ENCODE data around the gene PHLDA2. TPM values are rescaled to one million over a fixed set of nuclear protein-coding genes. Genes with fewer than 3 reads are reported as not detected.
A peak's percentile ranks its signal among the peaks of the same experiment; 100 is the strongest.

PHLDA2 gene
- total RNA-seq, 5 donors from 2014 or later (not counting 1 experiment from before 2014, with no cell fraction given), result 0.65 to 1.3 (median 0.79) TPM

DNA sequence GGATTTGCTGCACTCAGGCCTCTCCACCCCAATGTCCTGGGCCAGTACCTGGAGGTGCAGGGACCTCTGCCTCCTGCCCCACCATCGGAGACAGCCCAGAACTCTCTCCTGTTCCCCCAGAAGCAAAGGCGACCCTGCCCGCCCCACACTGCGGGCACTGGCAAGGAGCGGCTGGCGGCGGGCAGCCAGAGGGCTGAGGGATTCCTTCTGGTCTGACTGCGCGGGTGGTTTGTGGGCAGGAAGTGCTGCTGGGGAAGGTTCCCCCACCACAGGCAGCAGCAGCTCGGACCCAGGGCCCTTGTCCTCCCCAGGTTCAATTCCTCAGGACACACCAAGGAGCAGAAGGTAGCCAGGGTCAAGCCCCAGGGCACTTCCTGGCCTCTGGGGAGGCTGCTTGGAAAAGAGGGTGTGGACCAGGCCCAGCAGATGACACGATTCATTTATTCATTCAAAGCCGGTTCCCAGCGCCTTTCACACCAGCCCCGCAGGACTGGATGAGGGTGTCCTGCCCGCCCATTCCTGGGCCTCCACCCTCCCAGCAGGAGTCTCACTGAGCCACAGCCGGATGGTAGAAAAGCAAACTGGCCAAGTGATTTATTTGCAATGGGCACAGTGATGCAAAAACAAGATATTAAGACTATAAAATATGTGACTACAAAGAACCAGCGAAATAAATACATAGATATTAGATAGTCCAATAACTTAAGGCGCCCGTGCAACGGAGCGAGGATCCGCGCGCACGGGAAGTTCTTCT, 1.2 kb downstream of the PHLDA2 start:
- no peaks in the 10 kb centered on the region for H3K36me3 ChIP-seq (ENCODE audit: control insufficient read depth in 2 of 2, extremely low read depth in 1 of 2, insufficient read depth in 1 of 2, low read length in 1 of 2)
- POLR2A ChIA-PET, result no interaction called here
- no peaks in the 10 kb centered on the region for H3K36me3 Mint-ChIP-seq
- WGBS (ENCODE audit: insufficient coverage), result 11% methylated on average over 6 of the region's 25 CpGs
- DNase-seq (no peak), ATAC-seq (replicated peaks in 1 of 4) (no peak)
- H3K27ac Mint-ChIP-seq, result peak overlapping the region in 1 of 2 donors; percentile 23
- H3K27me3 Mint-ChIP-seq, result peaks cover 7 to 20% of the 10 kb centered on the region in 2 donors
- H3K9me3 Mint-ChIP-seq, result no peaks in the 10 kb centered on the region
- peaks cover 20 to 27% (median 24%) of the 10 kb centered on the region in 3 donors for H3K4me1 Mint-ChIP-seq
- H3K9me3 ChIP-seq, result no peaks in the 10 kb centered on the region
- H3K27me3 ChIP-seq (replicated peaks in 1 of 2; ENCODE audit: control insufficient read depth in 2 of 2, extremely low read depth in 1 of 2, insufficient read depth in 2 of 2, low read length in 1 of 2), result peaks cover 0 to 55% of the 10 kb centered on the region in 2 experiments
- peaks cover 8 to 38% of the 10 kb centered on the region in 2 experiments for H3K4me1 ChIP-seq (ENCODE audit: control insufficient read depth in 1 of 2, extremely low read depth in 1 of 2, insufficient read depth in 2 of 2, low read length in 2 of 2)
- H3K27ac ChIP-seq (ENCODE audit: low read length), result no peak overlapping the region
- peak overlapping the region; percentile 10 to 23 for H3K4me3 ChIP-seq (ENCODE audit: control insufficient read depth in 1 of 2, extremely low read depth in 1 of 2, low read length in 1 of 2)
- peak overlapping the region; percentile 69 to 78 (median 71) for H3K4me3 Mint-ChIP-seq
- CTCF ChIA-PET, result interaction anchor here in 1 of 2 donors (2.4 kb wide), 1 partner anchor 395 kb away, joined by 10 read pairs; no protein-coding TSS in a partner anchor

DNA sequence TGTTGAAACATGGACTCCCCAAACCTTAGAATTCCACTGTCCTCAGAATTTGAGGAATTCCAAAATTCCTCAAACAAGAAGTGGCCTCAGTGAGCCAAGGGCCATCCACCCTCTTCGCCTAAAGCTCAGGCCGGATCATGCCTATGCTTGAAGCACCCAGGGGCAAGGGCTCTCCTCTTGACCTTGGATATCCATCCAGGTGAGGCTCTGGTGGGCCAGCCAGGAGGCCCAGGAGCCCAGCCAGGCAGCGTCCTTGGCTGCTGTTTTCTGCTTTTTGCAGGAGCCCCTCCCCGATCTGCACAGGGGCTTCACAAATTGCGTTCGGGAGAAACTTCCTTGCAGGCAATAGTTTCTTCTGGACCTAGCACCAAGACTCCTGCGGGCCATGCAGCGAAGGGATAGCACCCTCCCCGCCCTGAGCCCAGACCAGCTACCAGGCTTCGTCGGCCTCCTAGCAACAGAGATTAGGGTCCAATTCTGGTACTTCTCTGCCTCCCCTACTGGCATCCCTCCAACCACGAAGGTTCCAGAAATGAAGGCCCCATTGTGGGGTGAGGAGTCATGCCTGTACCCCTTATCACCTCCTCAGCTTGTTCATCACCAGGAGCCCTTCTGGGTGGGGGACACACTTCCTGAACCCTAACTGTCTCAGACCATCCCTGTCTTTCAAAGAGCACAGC, 2.0 kb downstream of the PHLDA2 start:
- CTCF ChIA-PET, result no interaction called here

DNA sequence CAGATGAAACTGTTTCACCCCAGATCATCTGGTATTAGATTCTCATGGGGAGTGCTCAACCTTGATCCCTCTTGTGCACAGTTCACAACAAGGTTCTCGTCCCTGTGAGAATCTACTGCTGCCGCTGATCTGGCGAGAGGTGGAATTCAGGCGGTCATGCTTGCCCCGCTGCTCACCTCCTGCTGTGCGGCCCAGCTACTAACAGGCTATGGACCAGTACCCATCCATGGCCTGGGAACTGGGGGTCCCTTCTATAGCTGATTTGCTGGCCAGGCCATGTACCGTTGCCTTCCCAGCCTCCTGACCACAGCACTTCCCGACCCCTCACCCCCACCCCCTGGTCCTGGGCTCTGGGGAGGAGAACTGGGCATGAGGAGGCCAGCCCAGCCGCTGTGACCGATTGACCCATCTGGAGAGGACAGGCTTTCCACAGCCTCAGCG, 2.6 kb downstream of the PHLDA2 start:
- H3K4me1 ChIP-seq (ENCODE audit: control insufficient read depth in 1 of 2, extremely low read depth in 1 of 2, insufficient read depth in 2 of 2, low read length in 2 of 2), result peaks cover 8 to 30% of the 10 kb centered on the region in 2 experiments
- H3K27ac Mint-ChIP-seq, result no peak overlapping the region
- H3K36me3 Mint-ChIP-seq, result no peaks in the 10 kb centered on the region
- H3K9me3 ChIP-seq, result no peaks in the 10 kb centered on the region
- no peak overlapping the region for H3K4me3 Mint-ChIP-seq
- ATAC-seq (replicated peaks in 1 of 4) (no peak), DNase-seq (no peak)
- H3K9me3 Mint-ChIP-seq, result no peaks in the 10 kb centered on the region
- peaks cover 0 to 49% of the 10 kb centered on the region in 2 experiments for H3K27me3 ChIP-seq (replicated peaks in 1 of 2; ENCODE audit: control insufficient read depth in 2 of 2, extremely low read depth in 1 of 2, insufficient read depth in 2 of 2, low read length in 1 of 2)
- H3K4me3 ChIP-seq (ENCODE audit: control insufficient read depth in 1 of 2, extremely low read depth in 1 of 2, low read length in 1 of 2), result no peak overlapping the region
- H3K27me3 Mint-ChIP-seq, result peaks cover 7 to 20% of the 10 kb centered on the region in 2 donors
- H3K27ac ChIP-seq (ENCODE audit: low read length), result no peak overlapping the region
- H3K36me3 ChIP-seq (ENCODE audit: control insufficient read depth in 2 of 2, extremely low read depth in 1 of 2, insufficient read depth in 1 of 2, low read length in 1 of 2), result no peaks in the 10 kb centered on the region
- WGBS (ENCODE audit: insufficient coverage), result 95% methylated on average over 9 of the region's 11 CpGs
- CTCF ChIA-PET, result no interaction called here
- H3K4me1 Mint-ChIP-seq, result peaks cover 20 to 21% (median 21%) of the 10 kb centered on the region in 3 donors
- POLR2A ChIA-PET, result interaction anchor here in 1 of 2 donors (0.6 kb wide), 1 partner anchor 363 kb away, joined by 3 read pairs; no protein-coding TSS in a partner anchor

More for the DNA sequence above, 2.0 kb downstream of the PHLDA2 start:
- Mint-ChIP-seq H3K27ac (peak overlapping the region in 1 of 2 donors; percentile 23), H3K4me1 (peaks cover 20 to 21% (median 21%) of the 10 kb centered on the region in 3 donors), H3K27me3 (peaks cover 7 to 20% of the 10 kb centered on the region in 2 donors), H3K9me3 (no peaks in the 10 kb centered on the region), H3K36me3 (no peaks in the 10 kb centered on the region), H3K4me3 (peak overlapping the region in 2 of 3 donors; percentile 71 to 78)
- no peak for ATAC-seq (replicated peaks in 1 of 4)
- no peak for DNase-seq
- Histone ChIP-seq H3K36me3 (ENCODE audit: control insufficient read depth in 2 of 2, extremely low read depth in 1 of 2, insufficient read depth in 1 of 2, low read length in 1 of 2) (no peaks in the 10 kb centered on the region), H3K4me1 (ENCODE audit: control insufficient read depth in 1 of 2, extremely low read depth in 1 of 2, insufficient read depth in 2 of 2, low read length in 2 of 2) (peaks cover 8 to 31% of the 10 kb centered on the region in 2 experiments), H3K27me3 (replicated peaks in 1 of 2; ENCODE audit: control insufficient read depth in 2 of 2, extremely low read depth in 1 of 2, insufficient read depth in 2 of 2, low read length in 1 of 2) (peaks cover 0 to 55% of the 10 kb centered on the region in 2 experiments), H3K9me3 (no peaks in the 10 kb centered on the region), H3K4me3 (ENCODE audit: control insufficient read depth in 1 of 2, extremely low read depth in 1 of 2, low read length in 1 of 2) (no peak overlapping the region), H3K27ac (ENCODE audit: low read length) (no peak overlapping the region)
- POLR2A ChIA-PET, result interaction anchor here in 1 of 2 donors (0.6 kb wide), 1 partner anchor 364 kb away, joined by 3 read pairs; no protein-coding TSS in a partner anchor
- 98% methylated on average over 6 of the region's 12 CpGs for WGBS (ENCODE audit: insufficient coverage)

DNA sequence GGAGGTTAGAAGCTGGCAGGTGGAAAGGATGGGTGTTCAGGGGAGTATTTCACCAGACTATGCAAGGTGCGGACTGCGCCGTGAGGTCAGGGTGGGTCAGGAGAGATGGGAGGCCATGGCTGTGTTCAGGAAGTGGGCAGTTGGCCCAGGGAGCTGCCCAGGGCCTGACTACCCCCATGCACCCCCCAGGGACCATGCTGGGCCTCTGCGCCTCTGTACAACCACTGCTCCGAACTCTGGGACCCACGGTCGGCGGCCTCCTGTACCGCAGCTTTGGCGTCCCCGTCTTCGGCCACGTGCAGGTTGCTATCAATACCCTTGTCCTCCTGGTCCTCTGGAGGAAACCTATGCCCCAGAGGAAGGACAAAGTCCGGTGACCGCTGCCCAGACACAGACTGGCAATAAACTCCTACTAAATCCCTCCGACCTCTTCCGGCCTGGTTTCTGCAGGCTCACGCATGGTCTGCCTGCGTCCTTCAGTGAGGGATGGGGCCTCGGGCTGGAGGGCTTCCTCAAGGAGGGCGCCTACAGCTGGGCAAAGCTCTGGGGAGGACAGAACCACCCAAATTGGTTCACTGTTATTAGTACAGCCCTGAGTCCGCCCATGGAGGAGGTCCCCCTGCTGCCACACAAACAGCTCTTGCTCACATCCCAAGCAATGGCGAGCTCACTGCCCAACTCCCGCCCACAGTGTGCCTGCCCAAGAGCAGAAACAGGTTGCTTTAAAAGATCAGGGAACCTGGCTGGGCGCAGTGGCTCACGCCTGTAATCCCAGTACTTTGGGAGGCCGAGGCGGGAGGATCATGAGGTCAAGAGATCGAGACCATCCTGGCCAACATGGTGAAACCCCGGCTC, 4.2 kb downstream of the PHLDA2 start:
- 94% methylated on average over 24 of the region's 30 CpGs for WGBS (ENCODE audit: insufficient coverage)
- Histone ChIP-seq H3K4me3 (ENCODE audit: control insufficient read depth in 1 of 2, extremely low read depth in 1 of 2, low read length in 1 of 2) (no peak overlapping the region), H3K36me3 (ENCODE audit: control insufficient read depth in 2 of 2, extremely low read depth in 1 of 2, insufficient read depth in 1 of 2, low read length in 1 of 2) (no peaks in the 10 kb centered on the region), H3K27ac (ENCODE audit: low read length) (no peak overlapping the region), H3K4me1 (ENCODE audit: control insufficient read depth in 1 of 2, extremely low read depth in 1 of 2, insufficient read depth in 2 of 2, low read length in 2 of 2) (peaks cover 7 to 21% of the 10 kb centered on the region in 2 experiments), H3K27me3 (replicated peaks in 1 of 2; ENCODE audit: control insufficient read depth in 2 of 2, extremely low read depth in 1 of 2, insufficient read depth in 2 of 2, low read length in 1 of 2) (peaks cover 0 to 33% of the 10 kb centered on the region in 2 experiments), H3K9me3 (no peaks in the 10 kb centered on the region)
- peaks cover 14 to 16% (median 16%) of the 10 kb centered on the region in 3 donors for H3K4me1 Mint-ChIP-seq
- no peak overlapping the region for H3K27ac Mint-ChIP-seq
- no peak for DNase-seq
- POLR2A ChIA-PET, result no interaction called here
- H3K27me3 Mint-ChIP-seq, result peaks cover 4 to 17% of the 10 kb centered on the region in 2 donors
- CTCF ChIA-PET, result interaction anchor here in 1 of 2 donors (0.5 kb wide), 1 partner anchor 186 kb away, joined by 3 read pairs; no protein-coding TSS in a partner anchor
- H3K36me3 Mint-ChIP-seq, result no peaks in the 10 kb centered on the region
- no peaks in the 10 kb centered on the region for H3K9me3 Mint-ChIP-seq
- no peak overlapping the region for H3K4me3 Mint-ChIP-seq
- ATAC-seq (replicated peaks in 1 of 4), result no peak

DNA sequence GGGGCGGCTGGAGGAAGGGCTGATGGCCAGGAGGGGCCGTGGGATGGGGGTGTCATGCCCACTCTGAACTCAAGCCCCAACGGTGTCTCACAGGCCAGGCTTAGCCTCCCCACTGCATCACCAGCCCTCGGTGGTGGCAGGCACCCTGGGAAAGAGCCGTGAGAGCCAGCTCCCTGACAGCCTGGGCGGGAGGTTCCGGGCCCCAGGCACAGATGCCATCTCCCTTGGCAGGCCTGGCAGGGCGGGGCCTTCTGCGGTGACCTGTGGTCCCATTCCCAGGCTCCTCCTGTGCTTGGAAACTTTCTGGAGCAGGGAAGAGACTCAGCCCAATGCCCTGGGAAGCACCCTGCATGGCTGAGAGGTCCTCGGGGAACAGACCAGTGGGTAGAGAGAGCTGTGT, 4.8 kb downstream of the PHLDA2 start:
- ATAC-seq (replicated peaks in 1 of 4) (no peak), DNase-seq (no peak)
- Histone ChIP-seq H3K4me1 (ENCODE audit: control insufficient read depth in 1 of 2, extremely low read depth in 1 of 2, insufficient read depth in 2 of 2, low read length in 2 of 2) (peaks cover 2 to 16% of the 10 kb centered on the region in 2 experiments), H3K4me3 (ENCODE audit: control insufficient read depth in 1 of 2, extremely low read depth in 1 of 2, low read length in 1 of 2) (no peak overlapping the region), H3K27ac (ENCODE audit: low read length) (no peak overlapping the region), H3K9me3 (no peaks in the 10 kb centered on the region), H3K36me3 (ENCODE audit: control insufficient read depth in 2 of 2, extremely low read depth in 1 of 2, insufficient read depth in 1 of 2, low read length in 1 of 2) (no peaks in the 10 kb centered on the region), H3K27me3 (replicated peaks in 1 of 2; ENCODE audit: control insufficient read depth in 2 of 2, extremely low read depth in 1 of 2, insufficient read depth in 2 of 2, low read length in 1 of 2) (peaks cover 0 to 27% of the 10 kb centered on the region in 2 experiments)
- CTCF ChIA-PET, result no interaction called here
- H3K36me3 Mint-ChIP-seq, result no peaks in the 10 kb centered on the region
- H3K4me3 Mint-ChIP-seq, result no peak overlapping the region
- H3K27me3 Mint-ChIP-seq, result peaks cover 4 to 14% of the 10 kb centered on the region in 2 donors
- H3K9me3 Mint-ChIP-seq, result no peaks in the 10 kb centered on the region
- POLR2A ChIA-PET, result no interaction called here
- no peak overlapping the region for H3K27ac Mint-ChIP-seq
- WGBS (ENCODE audit: insufficient coverage), result 89% methylated on average over 9 of the region's 10 CpGs
- peaks cover 10 to 13% (median 13%) of the 10 kb centered on the region in 3 donors for H3K4me1 Mint-ChIP-seq

Data from T-cell (primary cell).